ENCODE results near the gene ATE1. TPM values are rescaled to one million over a fixed set of nuclear protein-coding genes. Genes with fewer than 3 reads are reported as not detected.

The ATE1 gene
- polyA plus RNA-seq, 2 of the 4 experiments (the other 2 are of a cell fraction): 27.2 to 58.8 TPM

GRCh38 chr10:121713486-121713885 lies 214.3 kb downstream of the ATE1 start (continued):
- TF ChIP-seq ZSCAN20 (CRISPR knock-in tag; IDR thresholded peaks at IDR 0.05): no peak
- TF ChIP-seq FOXS1 (CRISPR knock-in tag; IDR thresholded peaks at IDR 0.05): no peak
- no peak for TF ChIP-seq HEYL (CRISPR knock-in tag; IDR thresholded peaks at IDR 0.05)
- no peak for TF ChIP-seq EHF (CRISPR knock-in tag; IDR thresholded peaks at IDR 0.05)
- no peak for TF ChIP-seq CBX8 (IDR thresholded peaks at IDR 0.05)

- DNase-seq (ENCODE audit: low read depth in 1 of 2, low spot score in 1 of 2): no peak
- ChIA-PET POLR2A (no interaction called here), CTCF (interaction anchor here (0.5 to 0.9 kb wide), 2 partner anchors 19 to 23 kb away, joined by 3 read pairs; no protein-coding TSS in a partner anchor)
- TF ChIP-seq BHLHE40 (IDR thresholded peaks at IDR 0.05; ENCODE audit: low read depth, low read length): no peak
- TF ChIP-seq KDM1A (IDR thresholded peaks at IDR 0.05; ENCODE audit: low read depth): no peak
- TF ChIP-seq FOSL2 (IDR thresholded peaks at IDR 0.05): no peak
- no peak for TF ChIP-seq FOSL2 (CRISPR knock-in tag; IDR thresholded peaks at IDR 0.05)
- TF ChIP-seq HDAC2 (IDR thresholded peaks at IDR 0.05): no peak
- H3K4me1 ChIP-seq: no peaks in the 10 kb centered on the region
- 39% methylated on average over 7 of the region's 7 CpGs for WGBS (ENCODE audit: missing lambda C conversion rate)
- peaks cover 14% of the 10 kb centered on the region; the same call in 1 of the 3 replicates for H3K9me3 ChIP-seq
- H3K4me3 ChIP-seq: no peak overlapping the region
- ATAC-seq: no peak
- no peak overlapping the region for H3K4me2 ChIP-seq
- H3K27ac ChIP-seq: no peak overlapping the region
- FAIRE-seq: no peak
Observed at GRCh38 chr10:121710971-121711370, 216.9 kb downstream of the ATE1 start.

GRCh38 chr10:121710207-121710606 lies 217.6 kb downstream of the ATE1 start:
- ChIA-PET POLR2A (interaction anchor here (0.6 kb wide), 1 partner anchor 9 kb away, joined by 6 read pairs; no protein-coding TSS in a partner anchor), CTCF (interaction anchor here (1.4 kb wide), 1 partner anchor 13 kb away, joined by 4 read pairs; no protein-coding TSS in a partner anchor)
- Histone ChIP-seq H3K4me1 (no peaks in the 10 kb centered on the region), H3K27ac (no peak overlapping the region), H3K9me3 (peaks cover 14% of the 10 kb centered on the region; the same call in 1 of the 3 replicates), H3K4me2 (no peak overlapping the region), H3K4me3 (no peak overlapping the region)
- FAIRE-seq: no peak
- TF ChIP-seq HOXB13 (CRISPR knock-in tag; IDR thresholded peaks at IDR 0.05; ENCODE audit: low read depth) (no peak), ELK1 (IDR thresholded peaks at IDR 0.05; ENCODE audit: low read depth, low read length) (no peak), ATOH8 (CRISPR knock-in tag; IDR thresholded peaks at IDR 0.05; ENCODE audit: low read depth) (no peak), BHLHE40 (IDR thresholded peaks at IDR 0.05; ENCODE audit: low read depth, low read length) (no peak), KDM5A (IDR thresholded peaks at IDR 0.05) (no peak), ESRRA (IDR thresholded peaks at IDR 0.05; ENCODE audit: borderline replicate concordance, low read length) (no peak), SREBF2 (IDR thresholded peaks at IDR 0.05) (no peak), RCOR1 (IDR thresholded peaks at IDR 0.05; ENCODE audit: low read depth, low read length) (no peak), HOXB5 (CRISPR knock-in tag; IDR thresholded peaks at IDR 0.05) (no peak), FOSB (CRISPR knock-in tag; IDR thresholded peaks at IDR 0.05) (no peak), JUN (IDR thresholded peaks at IDR 0.05) (no peak)
- TF ChIP-seq, protein P1, sequence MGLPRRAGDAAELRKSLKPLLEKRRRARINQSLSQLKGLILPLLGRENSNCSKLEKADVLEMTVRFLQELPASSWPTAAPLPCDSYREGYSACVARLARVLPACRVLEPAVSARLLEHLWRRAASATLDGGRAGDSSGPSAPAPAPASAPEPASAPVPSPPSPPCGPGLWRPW (IDR thresholded peaks at IDR 0.05): no peak
- DNase-seq (ENCODE audit: low read depth in 1 of 2, low spot score in 1 of 2): no peak
- ATAC-seq: no peak
- WGBS (ENCODE audit: missing lambda C conversion rate): 58% methylated on average over 9 of the region's 9 CpGs

DNA sequence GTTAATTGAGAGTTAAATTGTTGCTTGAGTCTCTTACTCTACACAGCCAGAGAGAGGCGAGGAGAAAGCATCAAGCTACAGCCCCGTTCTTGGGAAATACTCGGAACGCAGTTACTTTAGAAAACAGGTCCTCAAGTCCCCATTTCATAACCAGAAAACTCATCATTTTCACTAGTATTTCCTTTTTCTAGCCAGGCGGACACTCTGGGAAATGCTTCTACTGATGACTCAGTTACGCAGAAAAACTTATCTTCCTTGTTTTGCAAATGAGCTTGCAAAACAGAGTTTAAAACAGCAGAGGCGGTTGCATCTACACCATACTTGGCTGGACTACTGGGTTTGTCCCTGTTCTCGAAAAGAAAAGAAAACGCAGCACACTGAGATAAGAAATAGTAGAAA lies 218.2 kb downstream of the ATE1 start:
- ATAC-seq: no peak
- Histone ChIP-seq H3K4me1 (no peaks in the 10 kb centered on the region), H3K9me3 (peaks cover 14% of the 10 kb centered on the region; the same call in 1 of the 3 replicates), H3K27ac (no peak overlapping the region), H3K4me3 (no peak overlapping the region), H3K4me2 (no peak overlapping the region)
- POLR2A ChIA-PET: interaction anchor here (0.6 kb wide), 1 partner anchor 8 kb away, joined by 6 read pairs; no protein-coding TSS in a partner anchor
- WGBS (ENCODE audit: missing lambda C conversion rate): 67% methylated on average over 9 of the region's 9 CpGs
- CTCF ChIA-PET: interaction anchor here (1.4 kb wide), 1 partner anchor 13 kb away, joined by 4 read pairs; no protein-coding TSS in a partner anchor
- no peak for DNase-seq (ENCODE audit: low read depth in 1 of 2, low spot score in 1 of 2)
- FAIRE-seq: no peak
- TF ChIP-seq ZSCAN20 (CRISPR knock-in tag; IDR thresholded peaks at IDR 0.05) (no peak), KDM1A (IDR thresholded peaks at IDR 0.05; ENCODE audit: low read depth) (no peak), KDM5A (IDR thresholded peaks at IDR 0.05) (no peak), NPAS2 (CRISPR knock-in tag; IDR thresholded peaks at IDR 0.05; ENCODE audit: borderline replicate concordance) (no peak), CTCF (IDR thresholded peaks at IDR 0.05) (no peak), ZNF302 (CRISPR knock-in tag; IDR thresholded peaks at IDR 0.05) (no peak), POLR2A (IDR thresholded peaks at IDR 0.05; ENCODE audit: low read length) (no peak), SMC3 (IDR thresholded peaks at IDR 0.05) (no peak), RARB (CRISPR knock-in tag; IDR thresholded peaks at IDR 0.05) (no peak), EHF (CRISPR knock-in tag; IDR thresholded peaks at IDR 0.05) (no peak), POLR2AphosphoS2 (conservative IDR thresholded peaks at IDR 0.05; ENCODE audit: low read length) (no peak)
- TF ChIP-seq, protein P2, sequence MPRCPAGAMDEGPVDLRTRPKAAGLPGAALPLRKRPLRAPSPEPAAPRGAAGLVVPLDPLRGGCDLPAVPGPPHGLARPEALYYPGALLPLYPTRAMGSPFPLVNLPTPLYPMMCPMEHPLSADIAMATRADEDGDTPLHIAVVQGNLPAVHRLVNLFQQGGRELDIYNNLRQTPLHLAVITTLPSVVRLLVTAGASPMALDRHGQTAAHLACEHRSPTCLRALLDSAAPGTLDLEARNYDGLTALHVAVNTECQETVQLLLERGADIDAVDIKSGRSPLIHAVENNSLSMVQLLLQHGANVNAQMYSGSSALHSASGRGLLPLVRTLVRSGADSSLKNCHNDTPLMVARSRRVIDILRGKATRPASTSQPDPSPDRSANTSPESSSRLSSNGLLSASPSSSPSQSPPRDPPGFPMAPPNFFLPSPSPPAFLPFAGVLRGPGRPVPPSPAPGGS (IDR thresholded peaks at IDR 0.05): no peak

Measured in A549 (cell line).